AG04450 (cell line): ENCODE results near the gene RGL4. TPM values are rescaled to one million over a fixed set of nuclear protein-coding genes. Genes with fewer than 3 reads are reported as not detected.

Source experiments
- CTCF ChIA-PET: fragments of 300-600, 350-600 bp; formaldehyde crosslinking; extraction: SDS; loops from one replicate; lab custom pipeline; 2022; ENCODE audit warnings: antibody characterized with exemption, inconsistent platforms; lab: Charles Lee
- POLR2A ChIA-PET: fragments of 350-600 bp; formaldehyde crosslinking; extraction: SDS; loops from one replicate; lab custom pipeline; 2021; ENCODE audit warnings: antibody characterized with exemption, inconsistent platforms; lab: Yijun Ruan, JAX
- DNase-seq: peaks from one replicate; pipeline ENCODE4 v3.0.0-alpha.2; 2011; ENCODE audit warnings: low read depth, low spot score
- H3K27ac ChIP-seq: one replicate; pipeline ENCODE4 v1.5.1; 2012; ENCODE audit warnings: low read depth, low read length, control low read depth
- H3K27me3 ChIP-seq: one replicate; pipeline ENCODE4 v1.6.0; 2012; ENCODE audit warnings: low read length; ENCODE audit not compliant: control insufficient read depth, insufficient read depth
- H3K4me3 ChIP-seq: 2 replicates; pipeline ENCODE4 v1.5.1; 2011; ENCODE audit warnings: mild to moderate bottlenecking, low read depth, low read length, control low read depth
- H3K9me3 ChIP-seq: 2 replicates; pipeline ENCODE4 v1.5.1; 2012; ENCODE audit warnings: low read length; ENCODE audit not compliant: control insufficient read depth, insufficient read depth
- CTCF ChIP-seq: IDR thresholded peaks from 2 replicates; pipeline ENCODE4 v1.5.1; 2011; ENCODE audit warnings: low read depth, low read length, control low read depth, inconsistent platforms
- polyA plus RNA-seq: library from polyadenylated mRNA; depleted of rRNA; stranded (reverse); fragments of >200 nt; gene quantifications from 2 replicates; pipeline ENCODE4 v1.2.3, GENCODE V29; 2011

Gene RGL4
- polyA plus RNA-seq, 1 experiment = not detected

- Histone ChIP-seq H3K27me3 (no peaks in the 10 kb centered on the region), H3K9me3 (no peaks in the 10 kb centered on the region), H3K27ac (no peak overlapping the region), H3K4me3 (no peak overlapping the region)
- ChIA-PET POLR2A (no interaction called here), CTCF (no interaction called here)
- TF ChIP-seq CTCF = no peak
- no peak for DNase-seq
Observed at GRCh38 chr22:23704829-23705228, 14.0 kb downstream of the RGL4 start.

DNA sequence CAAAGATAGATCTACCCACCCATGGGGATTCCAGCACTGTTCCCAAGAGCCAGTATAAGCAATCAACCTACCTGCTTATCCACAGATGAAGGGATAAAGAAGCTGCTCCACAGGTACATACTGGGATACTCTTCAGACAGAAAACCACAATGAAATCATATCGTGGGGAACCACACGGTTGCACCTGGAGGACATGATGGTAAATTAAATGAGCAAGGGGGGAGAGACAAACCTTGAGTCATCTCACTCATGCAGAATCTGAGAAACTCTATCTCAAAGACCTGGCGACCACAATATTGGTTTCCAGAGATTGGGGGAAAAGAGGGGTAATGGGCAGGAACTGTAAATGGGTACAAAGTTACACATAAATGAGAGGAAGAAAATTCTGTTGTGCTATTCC lies 14.5 kb downstream of the RGL4 start:
- CTCF ChIA-PET = no interaction called here
- no peaks in the 10 kb centered on the region for H3K9me3 ChIP-seq
- no peak for DNase-seq
- H3K27ac ChIP-seq = no peak overlapping the region
- no peak overlapping the region for H3K4me3 ChIP-seq
- POLR2A ChIA-PET = no interaction called here
- H3K27me3 ChIP-seq = no peaks in the 10 kb centered on the region
- no peak for TF ChIP-seq CTCF

GRCh38 chr22:23708270-23708669 lies 17.5 kb downstream of the RGL4 start:
- Histone ChIP-seq H3K27me3 (no peaks in the 10 kb centered on the region), H3K4me3 (no peak overlapping the region), H3K9me3 (no peaks in the 10 kb centered on the region), H3K27ac (no peak overlapping the region)
- no peak for TF ChIP-seq CTCF
- ChIA-PET POLR2A (no interaction called here), CTCF (no interaction called here)
- no peak for DNase-seq

GRCh38 chr22:23709107-23709506 lies 18.3 kb downstream of the RGL4 start:
- H3K27me3 ChIP-seq = no peaks in the 10 kb centered on the region
- no peak overlapping the region for H3K4me3 ChIP-seq
- no peak overlapping the region for H3K27ac ChIP-seq
- CTCF ChIA-PET = no interaction called here
- POLR2A ChIA-PET = no interaction called here
- DNase-seq = no peak
- H3K9me3 ChIP-seq = no peaks in the 10 kb centered on the region
- TF ChIP-seq CTCF = no peak

GRCh38 chr22:23712256-23712655 lies 21.4 kb downstream of the RGL4 start:
- ChIA-PET CTCF (interaction anchor here (0.6 kb wide), 1 partner anchor 146 kb away, joined by 4 read pairs; no protein-coding TSS in a partner anchor), POLR2A (no interaction called here)
- H3K4me3 ChIP-seq = no peak overlapping the region
- H3K9me3 ChIP-seq = no peaks in the 10 kb centered on the region; the same call in 1 of the 2 replicates
- H3K27ac ChIP-seq = no peak overlapping the region
- DNase-seq = no peak
- no peaks in the 10 kb centered on the region for H3K27me3 ChIP-seq
- no peak for TF ChIP-seq CTCF
